Measurements from ENCODE around the gene CDH24.

DNA sequence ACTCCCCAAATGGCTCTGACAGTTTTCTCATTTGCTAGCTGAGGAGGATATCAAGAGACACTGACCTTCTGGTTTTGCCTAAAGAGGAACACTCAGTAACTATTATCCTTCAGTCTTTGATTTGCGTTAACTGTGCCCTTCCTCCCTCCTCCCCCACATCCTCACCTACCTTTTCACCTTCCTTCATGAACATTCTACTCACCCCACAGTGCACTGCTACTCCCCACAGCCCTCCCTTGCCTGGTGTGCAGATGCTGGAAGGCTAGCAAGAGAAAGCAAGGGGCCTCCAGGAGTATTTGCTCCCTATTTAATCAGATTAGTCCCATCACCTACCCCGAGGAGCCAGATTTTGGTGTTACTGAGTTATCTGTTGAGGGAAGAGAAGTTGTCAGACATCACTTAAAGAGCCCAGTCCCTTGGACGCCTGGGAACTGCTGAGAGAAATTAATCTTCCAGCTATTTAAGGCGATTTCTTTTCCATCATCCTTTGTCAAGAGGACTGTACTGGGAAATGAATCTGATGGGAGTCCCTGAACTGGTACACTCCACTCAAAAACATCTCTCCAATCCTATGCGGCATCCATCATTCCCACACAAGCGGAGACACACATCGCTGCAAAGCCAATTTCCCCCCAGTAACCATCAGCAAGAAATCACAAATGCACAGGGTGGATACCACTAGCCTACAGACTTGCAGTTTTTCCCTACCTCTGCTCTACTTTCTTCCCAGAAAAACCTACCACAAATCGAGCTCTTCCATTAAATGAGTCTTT lies 34.1 kb downstream of the CDH24 start:
- TF ChIP-seq POLR2A (IDR thresholded peaks at IDR 0.05; ENCODE audit: low read depth) (no peak), POLR2AphosphoS5 (IDR thresholded peaks at IDR 0.05) (no peak), EP300 (IDR thresholded peaks at IDR 0.05) (no peak)
- TF ChIP-seq, protein P1, sequence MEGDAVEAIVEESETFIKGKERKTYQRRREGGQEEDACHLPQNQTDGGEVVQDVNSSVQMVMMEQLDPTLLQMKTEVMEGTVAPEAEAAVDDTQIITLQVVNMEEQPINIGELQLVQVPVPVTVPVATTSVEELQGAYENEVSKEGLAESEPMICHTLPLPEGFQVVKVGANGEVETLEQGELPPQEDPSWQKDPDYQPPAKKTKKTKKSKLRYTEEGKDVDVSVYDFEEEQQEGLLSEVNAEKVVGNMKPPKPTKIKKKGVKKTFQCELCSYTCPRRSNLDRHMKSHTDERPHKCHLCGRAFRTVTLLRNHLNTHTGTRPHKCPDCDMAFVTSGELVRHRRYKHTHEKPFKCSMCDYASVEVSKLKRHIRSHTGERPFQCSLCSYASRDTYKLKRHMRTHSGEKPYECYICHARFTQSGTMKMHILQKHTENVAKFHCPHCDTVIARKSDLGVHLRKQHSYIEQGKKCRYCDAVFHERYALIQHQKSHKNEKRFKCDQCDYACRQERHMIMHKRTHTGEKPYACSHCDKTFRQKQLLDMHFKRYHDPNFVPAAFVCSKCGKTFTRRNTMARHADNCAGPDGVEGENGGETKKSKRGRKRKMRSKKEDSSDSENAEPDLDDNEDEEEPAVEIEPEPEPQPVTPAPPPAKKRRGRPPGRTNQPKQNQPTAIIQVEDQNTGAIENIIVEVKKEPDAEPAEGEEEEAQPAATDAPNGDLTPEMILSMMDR (IDR thresholded peaks at IDR 0.05) = no peak
